Measurements from ENCODE around the gene PHOSPHO1.

- TF ChIP-seq CTCF (IDR thresholded peaks at IDR 0.05; ENCODE audit: low read depth, low read length) (no peak), POLR2A (IDR thresholded peaks at IDR 0.05; ENCODE audit: extremely low read depth, insufficient read length) (no peak), MYC (IDR thresholded peaks at IDR 0.05; ENCODE audit: low read depth, low read length) (no peak)
These were observed 15.8 kb downstream of the PHOSPHO1 start for GRCh38 chr17:49214676-49215360.

Data from NB4 (cell line).